HG03439 (cell line): ENCODE results near the gene SLAMF6.

ENCODE experiments used
- ATAC-seq: cut with Tn5 transposase; IDR thresholded peaks from one replicate; pipeline ENCODE4 v1.9.1; 2021; ENCODE audit warnings: mild to moderate bottlenecking, moderate library complexity; ENCODE audit not compliant: unreplicated experiment

The SLAMF6 gene

GRCh38 chr1:160436966-160437365 lies 86.1 kb downstream of the SLAMF6 start:
- ATAC-seq = no peak
